ENCODE data around the gene PHC2.

PHC2 gene

GRCh38 chr1:33455539-33456501 is 24.9 kb upstream of the PHC2 start:
- no peak for DNase-seq (ENCODE audit: low read depth)

GRCh38 chr1:33454646-33455282 is 23.9 kb upstream of the PHC2 start:
- DNase-seq (ENCODE audit: low read depth) = no peak

- no peak for DNase-seq (ENCODE audit: low read depth)
These were observed 15.7 kb upstream of the PHC2 start for GRCh38 chr1:33446590-33446989.

- DNase-seq (ENCODE audit: low read depth) = no peak
These were observed 14.2 kb upstream of the PHC2 start for GRCh38 chr1:33445108-33445507.

GRCh38 chr1:33443705-33444180 is 12.8 kb upstream of the PHC2 start:
- no peak for DNase-seq (ENCODE audit: low read depth)

GRCh38 chr1:33443080-33443704 is 12.3 kb upstream of the PHC2 start:
- no peak for DNase-seq (ENCODE audit: low read depth)

GRCh38 chr1:33442141-33442540 is 11.2 kb upstream of the PHC2 start:
- DNase-seq (ENCODE audit: low read depth) = no peak

- DNase-seq (ENCODE audit: low read depth) = no peak
These were observed 10.3 kb upstream of the PHC2 start for GRCh38 chr1:33441088-33441745.

GRCh38 chr1:33439662-33440061 is 8.8 kb upstream of the PHC2 start:
- DNase-seq (ENCODE audit: low read depth) = no peak

GRCh38 chr1:33438364-33439160 is 7.7 kb upstream of the PHC2 start:
- DNase-seq (ENCODE audit: low read depth) = no peak

- DNase-seq (ENCODE audit: low read depth) = no peak
These were observed 5.8 kb upstream of the PHC2 start for GRCh38 chr1:33436557-33437285.

GRCh38 chr1:33435096-33435820 is 4.4 kb upstream of the PHC2 start:
- no peak for DNase-seq (ENCODE audit: low read depth)

GRCh38 chr1:33434363-33434750 is 3.5 kb upstream of the PHC2 start:
- DNase-seq (ENCODE audit: low read depth) = no peak

GRCh38 chr1:33433509-33434362 is 2.8 kb upstream of the PHC2 start:
- peak; percentile 90 for DNase-seq (ENCODE audit: low read depth)

- no peak for DNase-seq (ENCODE audit: low read depth)
These were observed 821 bp downstream of the PHC2 start for GRCh38 chr1:33429856-33430691.

GRCh38 chr1:33429332-33429731 is 1.6 kb downstream of the PHC2 start:
- DNase-seq (ENCODE audit: low read depth) = no peak

GRCh38 chr1:33428661-33429060 is 2.2 kb downstream of the PHC2 start:
- no peak for DNase-seq (ENCODE audit: low read depth)

GRCh38 chr1:33426916-33427315 is 4.0 kb downstream of the PHC2 start:
- no peak for DNase-seq (ENCODE audit: low read depth)
